IPS-15b (cell line): ENCODE measurements around the gene CRK.

Source experiments
- H3K27me3 ChIP-seq: one replicate; pipeline ENCODE4 v1.6.1; 2013; ENCODE audit warnings: low read length; ENCODE audit not compliant: control insufficient read depth, insufficient read depth
- H3K36me3 ChIP-seq: one replicate; pipeline ENCODE4 v1.6.1; 2013; ENCODE audit warnings: low read length; ENCODE audit not compliant: control insufficient read depth, insufficient read depth
- H3K4me1 ChIP-seq: one replicate; pipeline ENCODE4 v1.6.1; 2013; ENCODE audit warnings: mild to moderate bottlenecking, low read length; ENCODE audit not compliant: control insufficient read depth, insufficient read depth
- H3K4me3 ChIP-seq: one replicate; pipeline ENCODE4 v1.5.1; 2013; ENCODE audit warnings: low read depth, low read length
- H3K9ac ChIP-seq: one replicate; pipeline ENCODE4 v1.6.1; 2013; ENCODE audit warnings: low read depth, mild to moderate bottlenecking, low read length
- H3K9me3 ChIP-seq: one replicate; pipeline ENCODE4 v1.6.1; 2013; ENCODE audit warnings: mild to moderate bottlenecking, low read length; ENCODE audit not compliant: control insufficient read depth, insufficient read depth

The CRK gene

GRCh38 chr17:1493291-1493980 lies 37.4 kb upstream of the CRK start:
- H3K36me3 ChIP-seq, result peaks cover 9% of the 10 kb centered on the region
- H3K9ac ChIP-seq, result no peak overlapping the region
- no peak overlapping the region for H3K4me3 ChIP-seq
- peaks cover 3% of the 10 kb centered on the region for H3K27me3 ChIP-seq
- H3K4me1 ChIP-seq, result peaks cover 7% of the 10 kb centered on the region
- no peaks in the 10 kb centered on the region for H3K9me3 ChIP-seq

GRCh38 chr17:1492249-1493206 lies 36.5 kb upstream of the CRK start, which contains the start of gene MYO1C:
Gene MYO1C (minus strand): TSS chr17:1492686. CDS start chr17:1492487, 199 bp downstream.
- Histone ChIP-seq H3K9ac (peak within 1 kb of the TSS; percentile 60), H3K4me3 (peak within 1 kb of the TSS; percentile 70), H3K36me3 (peaks cover 8% of the 10 kb centered on the region), H3K27me3 (peaks cover 3% of the 10 kb centered on the region), H3K4me1 (peaks cover 8% of the 10 kb centered on the region), H3K9me3 (no peaks in the 10 kb centered on the region)

- Histone ChIP-seq H3K4me1 (peaks cover 8% of the 10 kb centered on the region), H3K4me3 (peak overlapping the region; percentile 70), H3K27me3 (peaks cover 3% of the 10 kb centered on the region), H3K9ac (peak overlapping the region; percentile 60), H3K9me3 (no peaks in the 10 kb centered on the region), H3K36me3 (peaks cover 6% of the 10 kb centered on the region)
Measured at GRCh38 chr17:1491443-1492248, 35.6 kb upstream of the CRK start.

- Histone ChIP-seq H3K36me3 (peaks cover 2% of the 10 kb centered on the region), H3K4me3 (peak overlapping the region; percentile 58), H3K9me3 (no peaks in the 10 kb centered on the region), H3K4me1 (peaks cover 8% of the 10 kb centered on the region), H3K27me3 (peaks cover 3% of the 10 kb centered on the region), H3K9ac (no peak overlapping the region)
Measured at GRCh38 chr17:1490643-1491442, 34.8 kb upstream of the CRK start.

- peak overlapping the region; percentile 67 for H3K4me3 ChIP-seq
- H3K27me3 ChIP-seq, result peaks cover 3% of the 10 kb centered on the region
- H3K36me3 ChIP-seq, result peaks cover 4% of the 10 kb centered on the region
- H3K9me3 ChIP-seq, result no peaks in the 10 kb centered on the region
- no peak overlapping the region for H3K9ac ChIP-seq
- H3K4me1 ChIP-seq, result peaks cover 8% of the 10 kb centered on the region
Measured at GRCh38 chr17:1488826-1489270, 32.8 kb upstream of the CRK start.

GRCh38 chr17:1487939-1488825 lies 32.1 kb upstream of the CRK start:
- peaks cover 7% of the 10 kb centered on the region for H3K36me3 ChIP-seq
- H3K27me3 ChIP-seq, result peaks cover 3% of the 10 kb centered on the region
- H3K4me3 ChIP-seq, result peak overlapping the region; percentile 67
- no peak overlapping the region for H3K9ac ChIP-seq
- H3K4me1 ChIP-seq, result peaks cover 9% of the 10 kb centered on the region
- H3K9me3 ChIP-seq, result no peaks in the 10 kb centered on the region

- Histone ChIP-seq H3K27me3 (peaks cover 3% of the 10 kb centered on the region), H3K9me3 (no peaks in the 10 kb centered on the region), H3K4me1 (peaks cover 9% of the 10 kb centered on the region), H3K36me3 (peaks cover 12% of the 10 kb centered on the region), H3K9ac (no peak overlapping the region), H3K4me3 (peak overlapping the region; percentile 68)
Measured at GRCh38 chr17:1486802-1487695, 31.0 kb upstream of the CRK start.

GRCh38 chr17:1485423-1486376 lies 29.7 kb upstream of the CRK start:
- peaks cover 3% of the 10 kb centered on the region for H3K27me3 ChIP-seq
- H3K36me3 ChIP-seq, result peaks cover 21% of the 10 kb centered on the region
- peaks cover 8% of the 10 kb centered on the region for H3K4me1 ChIP-seq
- H3K9ac ChIP-seq, result no peak overlapping the region
- no peaks in the 10 kb centered on the region for H3K9me3 ChIP-seq
- peak overlapping the region; percentile 70 for H3K4me3 ChIP-seq
